ENCODE data around the gene ACOX3.

Gene ACOX3

GRCh38 chr4:8467016-8467415 is 26.5 kb upstream of the ACOX3 start:
- no peak for DNase-seq (ENCODE audit: low read depth in 2 of 2)

GRCh38 chr4:8465615-8466611 is 25.4 kb upstream of the ACOX3 start:
- no peak for DNase-seq (ENCODE audit: low read depth in 2 of 2)

- DNase-seq (ENCODE audit: low read depth in 2 of 2), result no peak
Observed at GRCh38 chr4:8464381-8464780, 23.9 kb upstream of the ACOX3 start.

GRCh38 chr4:8463811-8464210 is 23.3 kb upstream of the ACOX3 start:
- DNase-seq (ENCODE audit: low read depth in 2 of 2), result no peak

GRCh38 chr4:8461616-8462015 is 21.1 kb upstream of the ACOX3 start:
- DNase-seq (ENCODE audit: low read depth in 2 of 2), result no peak

- no peak for DNase-seq (ENCODE audit: low read depth in 2 of 2)
Observed at GRCh38 chr4:8461086-8461485, 20.6 kb upstream of the ACOX3 start.

- no peak for DNase-seq (ENCODE audit: low read depth in 2 of 2)
Observed at GRCh38 chr4:8459867-8460445, 19.4 kb upstream of the ACOX3 start.

GRCh38 chr4:8457646-8458252 is 17.2 kb upstream of the ACOX3 start:
- DNase-seq (ENCODE audit: low read depth in 2 of 2), result no peak

GRCh38 chr4:8453957-8454356 is 13.4 kb upstream of the ACOX3 start:
- no peak for DNase-seq (ENCODE audit: low read depth in 2 of 2)

GRCh38 chr4:8451440-8452182 is 11.1 kb upstream of the ACOX3 start:
- no peak for DNase-seq (ENCODE audit: low read depth in 2 of 2)

- DNase-seq (ENCODE audit: low read depth in 2 of 2), result no peak
Observed at GRCh38 chr4:8446122-8446521, 5.6 kb upstream of the ACOX3 start.

GRCh38 chr4:8443801-8444200 is 3.3 kb upstream of the ACOX3 start:
- DNase-seq (ENCODE audit: low read depth in 2 of 2), result no peak

GRCh38 chr4:8442596-8443358 is 2.3 kb upstream of the ACOX3 start:
- no peak for DNase-seq (ENCODE audit: low read depth in 2 of 2)

GRCh38 chr4:8441499-8442091 is 1.1 kb upstream of the ACOX3 start:
- no peak for DNase-seq (ENCODE audit: low read depth in 2 of 2)

GRCh38 chr4:8439914-8440491 is 520 bp downstream of the ACOX3 start:
- no peak for DNase-seq (ENCODE audit: low read depth in 2 of 2)

GRCh38 chr4:8439168-8439567 is 1.4 kb downstream of the ACOX3 start:
- DNase-seq (ENCODE audit: low read depth in 2 of 2), result no peak

GRCh38 chr4:8438743-8439142 is 1.8 kb downstream of the ACOX3 start:
- DNase-seq (ENCODE audit: low read depth in 2 of 2), result no peak

GRCh38 chr4:8437281-8437680 is 3.2 kb downstream of the ACOX3 start:
- DNase-seq (ENCODE audit: low read depth in 2 of 2), result no peak

GRCh38 chr4:8435656-8436121 is 4.8 kb downstream of the ACOX3 start:
- DNase-seq (ENCODE audit: low read depth in 2 of 2), result no peak
